ENCODE results near the gene MECP2. TPM values are rescaled to one million over a fixed set of nuclear protein-coding genes. Genes with fewer than 3 reads are reported as not detected.
A peak's percentile ranks its signal among the peaks of the same experiment; 100 is the strongest.

Gene MECP2
- total RNA-seq, 1 experiment from 2014 or later, result 52.8 TPM

DNA sequence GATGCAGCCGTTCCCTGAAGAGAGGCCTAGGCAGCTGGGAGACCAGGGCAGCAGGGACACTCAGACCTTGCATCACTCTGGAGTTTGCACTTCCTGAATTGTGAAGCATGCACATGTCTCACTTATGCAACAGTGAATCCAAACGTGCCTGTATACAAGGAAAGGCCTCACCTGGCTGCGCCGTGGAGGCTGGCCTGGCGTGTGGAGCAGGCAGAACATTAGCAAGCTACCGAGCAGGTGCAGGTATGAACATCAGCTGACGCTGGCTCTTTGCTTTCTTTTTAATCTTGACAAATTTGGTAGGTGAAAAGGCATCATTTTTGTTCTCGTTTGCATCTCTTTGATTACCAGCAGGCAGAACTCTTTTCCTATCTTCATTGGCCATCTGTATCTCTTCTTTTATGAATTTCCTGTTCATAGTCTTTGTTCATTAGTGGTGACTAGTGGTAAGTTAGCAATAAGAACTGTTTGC, 40.7 kb downstream of the MECP2 start:
- DNase-seq (ENCODE audit: low spot score), result no peak
- H3K9me3 ChIP-seq (ENCODE audit: low read depth, low read length, poor library complexity, severe bottlenecking), result no peaks in the 10 kb centered on the region
- ChIA-PET CTCF (no interaction called here), POLR2A (ENCODE audit: low non-redundant PET) (no interaction called here)
- no peaks in the 10 kb centered on the region for H3K4me1 ChIP-seq (ENCODE audit: insufficient read depth, low read length, poor library complexity, severe bottlenecking)
- no peaks in the 10 kb centered on the region for H3K27me3 ChIP-seq (replicated peaks; ENCODE audit: insufficient read depth, low read depth, low read length, poor library complexity)
- no peak for TF ChIP-seq EZH2 (IDR thresholded peaks at IDR 0.05; ENCODE audit: borderline replicate concordance, low read depth, low read length, poor library complexity, severe bottlenecking)
- TF ChIP-seq, protein P1, sequence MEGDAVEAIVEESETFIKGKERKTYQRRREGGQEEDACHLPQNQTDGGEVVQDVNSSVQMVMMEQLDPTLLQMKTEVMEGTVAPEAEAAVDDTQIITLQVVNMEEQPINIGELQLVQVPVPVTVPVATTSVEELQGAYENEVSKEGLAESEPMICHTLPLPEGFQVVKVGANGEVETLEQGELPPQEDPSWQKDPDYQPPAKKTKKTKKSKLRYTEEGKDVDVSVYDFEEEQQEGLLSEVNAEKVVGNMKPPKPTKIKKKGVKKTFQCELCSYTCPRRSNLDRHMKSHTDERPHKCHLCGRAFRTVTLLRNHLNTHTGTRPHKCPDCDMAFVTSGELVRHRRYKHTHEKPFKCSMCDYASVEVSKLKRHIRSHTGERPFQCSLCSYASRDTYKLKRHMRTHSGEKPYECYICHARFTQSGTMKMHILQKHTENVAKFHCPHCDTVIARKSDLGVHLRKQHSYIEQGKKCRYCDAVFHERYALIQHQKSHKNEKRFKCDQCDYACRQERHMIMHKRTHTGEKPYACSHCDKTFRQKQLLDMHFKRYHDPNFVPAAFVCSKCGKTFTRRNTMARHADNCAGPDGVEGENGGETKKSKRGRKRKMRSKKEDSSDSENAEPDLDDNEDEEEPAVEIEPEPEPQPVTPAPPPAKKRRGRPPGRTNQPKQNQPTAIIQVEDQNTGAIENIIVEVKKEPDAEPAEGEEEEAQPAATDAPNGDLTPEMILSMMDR (conservative IDR thresholded peaks at IDR 0.05; ENCODE audit: low read depth, low read length), result no peak
- H3K27ac ChIP-seq (ENCODE audit: low read depth, low read length, poor library complexity, severe bottlenecking), result no peak overlapping the region
- H3K36me3 ChIP-seq (ENCODE audit: insufficient read depth, low read length, poor library complexity, severe bottlenecking), result no peaks in the 10 kb centered on the region
- intact Hi-C loops (cut with micrococcal nuclease; ENCODE audit: unreplicated experiment), result no loop called here
- no peak overlapping the region for H3K4me3 ChIP-seq (ENCODE audit: low read depth, low read length, poor library complexity, severe bottlenecking)
- no TSS peak for BruUV-seq (replicated peaks)

DNA sequence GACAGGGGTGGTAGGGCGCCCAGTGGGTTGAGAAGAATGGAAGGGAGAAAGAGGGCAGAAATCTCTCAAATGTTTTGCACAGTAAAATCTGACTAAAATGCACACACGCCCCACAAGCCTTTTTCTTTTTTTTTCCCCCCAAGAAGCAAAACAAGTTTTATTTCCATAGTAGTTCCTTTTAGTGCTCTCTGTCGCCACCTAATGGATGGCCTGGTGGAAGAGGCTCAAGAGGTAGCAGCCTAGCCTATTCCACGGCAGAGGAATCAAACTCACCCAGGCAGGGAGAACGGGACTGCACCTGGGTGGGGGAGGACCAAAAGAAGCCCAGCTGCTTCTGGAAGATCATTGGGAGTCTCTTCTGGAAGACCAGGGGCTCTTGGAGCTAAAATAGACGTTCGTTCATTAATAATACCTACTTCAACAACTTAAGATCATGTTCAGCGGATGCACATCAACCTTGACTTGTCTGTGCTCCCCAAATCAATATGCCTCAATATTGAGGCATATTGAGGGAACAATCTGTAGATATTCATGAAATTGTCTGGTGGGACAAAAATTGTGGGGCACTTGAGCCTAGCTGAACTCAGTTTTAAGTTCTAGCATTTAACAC, 46.2 kb downstream of the MECP2 start:
- CTCF ChIA-PET, result no interaction called here

DNA sequence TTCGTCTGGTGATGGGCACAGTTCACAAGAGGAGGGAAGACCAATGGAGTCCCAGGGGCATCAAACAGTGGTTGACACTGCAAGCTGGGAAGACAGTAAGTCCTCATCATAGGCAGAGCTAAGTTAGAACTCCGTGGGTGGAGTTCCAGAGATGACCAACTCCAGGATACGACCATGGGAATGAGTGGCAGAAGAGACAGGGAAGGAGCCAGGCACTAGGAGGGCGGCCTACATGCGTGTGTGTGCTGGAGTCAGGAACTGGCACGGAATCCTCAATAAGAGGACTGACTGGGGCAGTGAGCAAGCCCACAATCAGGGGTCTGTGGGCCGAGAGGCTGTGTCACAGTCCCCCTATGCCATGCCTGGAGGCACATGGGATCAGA, 47.4 kb downstream of the MECP2 start:
- ChIA-PET POLR2A (ENCODE audit: low non-redundant PET) (no interaction called here), CTCF (no interaction called here)
- Histone ChIP-seq H3K27me3 (replicated peaks; ENCODE audit: insufficient read depth, low read depth, low read length, poor library complexity) (no peaks in the 10 kb centered on the region), H3K9me3 (ENCODE audit: low read depth, low read length, poor library complexity, severe bottlenecking) (no peaks in the 10 kb centered on the region), H3K36me3 (ENCODE audit: insufficient read depth, low read length, poor library complexity, severe bottlenecking) (no peaks in the 10 kb centered on the region), H3K4me3 (ENCODE audit: low read depth, low read length, poor library complexity, severe bottlenecking) (no peak overlapping the region), H3K27ac (ENCODE audit: low read depth, low read length, poor library complexity, severe bottlenecking) (no peak overlapping the region), H3K4me1 (ENCODE audit: insufficient read depth, low read length, poor library complexity, severe bottlenecking) (peaks cover 16% of the 10 kb centered on the region)
- no peak for TF ChIP-seq EZH2 (IDR thresholded peaks at IDR 0.05; ENCODE audit: borderline replicate concordance, low read depth, low read length, poor library complexity, severe bottlenecking)
- TF ChIP-seq, protein P1 (conservative IDR thresholded peaks at IDR 0.05; ENCODE audit: low read depth, low read length), result no peak
- DNase-seq (ENCODE audit: low spot score), result no peak
- intact Hi-C loops (cut with micrococcal nuclease; ENCODE audit: unreplicated experiment), result loop anchor here (2.0 kb wide), 1 partner anchor 37 kb away; no protein-coding TSS in a partner anchor
- no TSS peak for BruUV-seq (replicated peaks)

More for the DNA sequence above, 46.2 kb downstream of the MECP2 start:
- POLR2A ChIA-PET (ENCODE audit: low non-redundant PET), result no interaction called here
- no peaks in the 10 kb centered on the region for H3K27me3 ChIP-seq (replicated peaks; ENCODE audit: insufficient read depth, low read depth, low read length, poor library complexity)
- H3K27ac ChIP-seq (ENCODE audit: low read depth, low read length, poor library complexity, severe bottlenecking), result no peak overlapping the region
- H3K4me3 ChIP-seq (ENCODE audit: low read depth, low read length, poor library complexity, severe bottlenecking), result no peak overlapping the region
- BruUV-seq (replicated peaks), result no TSS peak
- TF ChIP-seq, protein P1 (conservative IDR thresholded peaks at IDR 0.05; ENCODE audit: low read depth, low read length), result peak; percentile 85
- no peak for TF ChIP-seq EZH2 (IDR thresholded peaks at IDR 0.05; ENCODE audit: borderline replicate concordance, low read depth, low read length, poor library complexity, severe bottlenecking)
- intact Hi-C loops (cut with micrococcal nuclease; ENCODE audit: unreplicated experiment), result loop anchor here (2.0 kb wide), 1 partner anchor 39 kb away; no protein-coding TSS in a partner anchor
- peaks cover 9% of the 10 kb centered on the region for H3K4me1 ChIP-seq (ENCODE audit: insufficient read depth, low read length, poor library complexity, severe bottlenecking)
- no peaks in the 10 kb centered on the region for H3K36me3 ChIP-seq (ENCODE audit: insufficient read depth, low read length, poor library complexity, severe bottlenecking)
- peak; percentile 66 for DNase-seq (ENCODE audit: low spot score)
- no peaks in the 10 kb centered on the region for H3K9me3 ChIP-seq (ENCODE audit: low read depth, low read length, poor library complexity, severe bottlenecking)
